Measurements from ENCODE around the gene IRF9.
A peak's percentile ranks its signal among the peaks of the same experiment; 100 is the strongest.

Gene IRF9

GRCh38 chr14:24132976-24133375 is 28.1 kb upstream of the IRF9 start:
- Histone ChIP-seq H3K4me3 (ENCODE audit: low read depth in 1 of 2, low read length in 1 of 2) (no peak overlapping the region), H3K9me3 (no peaks in the 10 kb centered on the region), H3K4me1 (ENCODE audit: control insufficient read depth in 1 of 2, insufficient read depth in 1 of 2, low read depth in 1 of 2, low read length in 1 of 2) (peaks cover 19 to 25% of the 10 kb centered on the region in 2 experiments), H3K27me3 (no peaks in the 10 kb centered on the region), H3K27ac (no peak overlapping the region), H3K36me3 (peaks cover 23% of the 10 kb centered on the region)
- TF ChIP-seq, protein P1, sequence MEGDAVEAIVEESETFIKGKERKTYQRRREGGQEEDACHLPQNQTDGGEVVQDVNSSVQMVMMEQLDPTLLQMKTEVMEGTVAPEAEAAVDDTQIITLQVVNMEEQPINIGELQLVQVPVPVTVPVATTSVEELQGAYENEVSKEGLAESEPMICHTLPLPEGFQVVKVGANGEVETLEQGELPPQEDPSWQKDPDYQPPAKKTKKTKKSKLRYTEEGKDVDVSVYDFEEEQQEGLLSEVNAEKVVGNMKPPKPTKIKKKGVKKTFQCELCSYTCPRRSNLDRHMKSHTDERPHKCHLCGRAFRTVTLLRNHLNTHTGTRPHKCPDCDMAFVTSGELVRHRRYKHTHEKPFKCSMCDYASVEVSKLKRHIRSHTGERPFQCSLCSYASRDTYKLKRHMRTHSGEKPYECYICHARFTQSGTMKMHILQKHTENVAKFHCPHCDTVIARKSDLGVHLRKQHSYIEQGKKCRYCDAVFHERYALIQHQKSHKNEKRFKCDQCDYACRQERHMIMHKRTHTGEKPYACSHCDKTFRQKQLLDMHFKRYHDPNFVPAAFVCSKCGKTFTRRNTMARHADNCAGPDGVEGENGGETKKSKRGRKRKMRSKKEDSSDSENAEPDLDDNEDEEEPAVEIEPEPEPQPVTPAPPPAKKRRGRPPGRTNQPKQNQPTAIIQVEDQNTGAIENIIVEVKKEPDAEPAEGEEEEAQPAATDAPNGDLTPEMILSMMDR (IDR thresholded peaks at IDR 0.05), result no peak

GRCh38 chr14:24133735-24134134 is 27.3 kb upstream of the IRF9 start:
- no peak overlapping the region for H3K27ac ChIP-seq
- no peak overlapping the region for H3K4me3 ChIP-seq (ENCODE audit: low read depth in 1 of 2, low read length in 1 of 2)
- peaks cover 19 to 25% of the 10 kb centered on the region in 2 experiments for H3K4me1 ChIP-seq (ENCODE audit: control insufficient read depth in 1 of 2, insufficient read depth in 1 of 2, low read depth in 1 of 2, low read length in 1 of 2)
- no peaks in the 10 kb centered on the region for H3K9me3 ChIP-seq
- peaks cover 31% of the 10 kb centered on the region for H3K36me3 ChIP-seq
- TF ChIP-seq, protein P1 (IDR thresholded peaks at IDR 0.05), result no peak
- no peaks in the 10 kb centered on the region for H3K27me3 ChIP-seq

- TF ChIP-seq, protein P1 (IDR thresholded peaks at IDR 0.05), result no peak
- Histone ChIP-seq H3K27ac (peak overlapping the region; percentile 94), H3K36me3 (peaks cover 41% of the 10 kb centered on the region)
These were observed 25.6 kb upstream of the IRF9 start for GRCh38 chr14:24135584-24135833.

DNA sequence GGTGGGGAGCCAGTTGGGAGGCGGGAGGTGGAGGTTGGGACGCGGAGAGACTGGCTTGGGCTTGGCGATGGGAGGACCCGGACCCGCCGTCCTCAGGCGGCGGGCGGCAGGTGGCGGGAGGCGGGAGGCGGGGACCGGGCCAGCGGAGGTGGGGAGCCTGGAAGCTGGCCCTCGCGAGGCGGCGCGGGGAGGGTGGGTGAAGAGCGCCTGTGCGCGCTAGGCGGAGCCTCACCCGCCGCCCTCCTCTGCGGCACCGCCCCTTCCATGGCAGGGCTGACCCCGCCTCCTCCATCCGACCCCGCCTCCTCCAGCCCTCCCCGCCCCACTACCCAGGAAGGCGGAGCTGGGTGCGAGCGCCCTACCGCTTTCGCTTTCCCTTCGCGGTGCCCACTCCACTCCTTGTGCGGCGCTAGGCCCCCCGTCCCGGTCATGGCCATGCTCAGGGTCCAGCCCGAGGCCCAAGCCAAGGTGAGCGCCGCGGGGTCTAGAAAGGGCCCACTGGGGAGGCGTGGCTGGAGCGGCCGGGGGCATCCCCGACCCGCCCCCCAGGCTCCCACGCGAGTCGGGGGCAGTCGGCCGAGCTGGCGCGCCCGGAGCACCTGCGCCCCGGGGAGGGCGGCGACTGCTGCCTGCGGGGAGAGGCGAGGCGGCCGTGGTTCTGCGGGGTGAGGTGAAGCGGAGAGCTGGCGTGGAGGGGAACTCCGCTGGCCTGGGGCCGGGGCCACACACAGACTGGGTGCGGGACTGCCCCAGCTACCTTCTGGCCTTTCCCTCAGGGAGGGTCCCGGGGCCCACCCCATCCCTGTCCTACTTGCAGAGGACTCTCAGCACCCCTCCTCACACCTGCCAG is 25.0 kb upstream of the IRF9 start, which contains the start of gene PSME1:
Gene PSME1, plus strand, starts transcription at position 361 of the 850 bp plus-strand sequence. Its CDS starts 69 bp downstream, at position 430.
- Histone ChIP-seq H3K9me3 (no peaks in the 10 kb centered on the region), H3K27ac (peak within 1 kb of the TSS; percentile 94), H3K36me3 (peaks cover 39% of the 10 kb centered on the region), H3K27me3 (no peaks in the 10 kb centered on the region), H3K4me3 (ENCODE audit: low read depth in 1 of 2, low read length in 1 of 2) (peak within 1 kb of the TSS; percentile 88 to 98), H3K4me1 (ENCODE audit: control insufficient read depth in 1 of 2, insufficient read depth in 1 of 2, low read depth in 1 of 2, low read length in 1 of 2) (peaks cover 34 to 43% of the 10 kb centered on the region in 2 experiments)
- TF ChIP-seq, protein P1 (IDR thresholded peaks at IDR 0.05), result peak; percentile 43

More at GRCh38 chr14:24135584-24135833, 25.6 kb upstream of the IRF9 start:
- H3K27me3 ChIP-seq, result no peaks in the 10 kb centered on the region
- H3K9me3 ChIP-seq, result no peaks in the 10 kb centered on the region
- H3K4me1 ChIP-seq (ENCODE audit: control insufficient read depth in 1 of 2, insufficient read depth in 1 of 2, low read depth in 1 of 2, low read length in 1 of 2), result peaks cover 28 to 37% of the 10 kb centered on the region in 2 experiments
- H3K4me3 ChIP-seq (ENCODE audit: low read depth in 1 of 2, low read length in 1 of 2), result peak overlapping the region; percentile 88 to 98

GRCh38 chr14:24136684-24137528 is 24.2 kb upstream of the IRF9 start:
- H3K4me1 ChIP-seq (ENCODE audit: control insufficient read depth in 1 of 2, insufficient read depth in 1 of 2, low read depth in 1 of 2, low read length in 1 of 2), result peaks cover 40 to 48% of the 10 kb centered on the region in 2 experiments

More at GRCh38 chr14:24136684-24137528, 24.2 kb upstream of the IRF9 start:
- Histone ChIP-seq H3K9me3 (no peaks in the 10 kb centered on the region), H3K4me3 (ENCODE audit: low read depth in 1 of 2, low read length in 1 of 2) (peak overlapping the region; percentile 88 to 98), H3K27ac (peak overlapping the region; percentile 94), H3K27me3 (no peaks in the 10 kb centered on the region), H3K36me3 (peaks cover 34% of the 10 kb centered on the region)
- TF ChIP-seq, protein P1 (IDR thresholded peaks at IDR 0.05), result no peak
